Posterior cingulate gyrus (tissue), 11 donors: Measurements from ENCODE around the gene TMEM185B.
A peak's percentile ranks its signal among the peaks of the same experiment; 100 is the strongest.
"Not testable (repeated sequence)": the region's sequence is repeated elsewhere in the genome, so short reads cannot be mapped to it uniquely, and the experiment has no call there.

Experiments
- DNase-seq, 10 donors: peaks; one replicate each; pipeline versions ENCODE4 v3.0.0 to v3.0.0-alpha.2; 2020 to 2021; ENCODE audit warnings: mixed read lengths in 3 of 10
- intact Hi-C: fragments of 100-400 bp; cut with DNase I; formaldehyde crosslinking; loops from one replicate; pipeline ENCODE4 v1.15.1; 2023

TMEM185B gene

GRCh38 chr2:120218181-120218580 lies 5.0 kb downstream of the TMEM185B start:
- intact Hi-C loops = no loop called here
- DNase-seq = peak in 1 of 10 donors; percentile 40

- intact Hi-C loops = no loop called here
- peak in 1 of 10 donors; percentile 15 for DNase-seq
Measured at GRCh38 chr2:120210270-120210693, 12.9 kb downstream of the TMEM185B start.

GRCh38 chr2:120209427-120210269 lies 13.6 kb downstream of the TMEM185B start:
- peak in 1 of 10 donors; percentile 47 for DNase-seq
- intact Hi-C loops = no loop called here

- peak in 1 of 10 donors; percentile 63 for DNase-seq
- intact Hi-C loops = no loop called here
Measured at GRCh38 chr2:120208381-120209353, 14.5 kb downstream of the TMEM185B start.

- peak in 2 of 10 donors; percentile 53 to 70 for DNase-seq
- intact Hi-C loops = no loop called here
Measured at GRCh38 chr2:120206022-120206581, 17.1 kb downstream of the TMEM185B start.

- DNase-seq = peak in 2 of 10 donors; percentile 62 to 72
- intact Hi-C loops = no loop called here
Measured at GRCh38 chr2:120204945-120205670, 18.1 kb downstream of the TMEM185B start.

GRCh38 chr2:120204417-120204816 lies 18.8 kb downstream of the TMEM185B start:
- DNase-seq = peak in 2 of 10 donors; percentile 19 to 35
- intact Hi-C loops = no loop called here

- intact Hi-C loops = no loop called here
- DNase-seq = peak in 2 of 10 donors; percentile 19 to 53
Measured at GRCh38 chr2:120204022-120204405, 19.2 kb downstream of the TMEM185B start.

GRCh38 chr2:120203251-120204021 lies 19.8 kb downstream of the TMEM185B start:
- peak in 1 of 10 donors; percentile 79 for DNase-seq
- intact Hi-C loops = no loop called here

- peak in 1 of 10 donors; percentile 55 for DNase-seq
- intact Hi-C loops = not testable (repeated sequence)
Measured at GRCh38 chr2:120199817-120200459, 23.3 kb downstream of the TMEM185B start.

- DNase-seq = no peak
- intact Hi-C loops = no loop called here
Measured at GRCh38 chr2:120195553-120195952, 27.6 kb downstream of the TMEM185B start.

- intact Hi-C loops = no loop called here
- no peak for DNase-seq
Measured at GRCh38 chr2:120192280-120192679, 30.9 kb downstream of the TMEM185B start.

- DNase-seq = no peak
- intact Hi-C loops = no loop called here
Measured at GRCh38 chr2:120189189-120189588, 34.0 kb downstream of the TMEM185B start.

GRCh38 chr2:120182019-120182560 lies 41.1 kb downstream of the TMEM185B start:
- no peak for DNase-seq
- intact Hi-C loops = no loop called here

- DNase-seq = no peak
- intact Hi-C loops = no loop called here
Measured at GRCh38 chr2:120180066-120180465, 43.1 kb downstream of the TMEM185B start.

GRCh38 chr2:120179396-120179795 lies 43.8 kb downstream of the TMEM185B start:
- intact Hi-C loops = loop anchor here (5.0 kb wide), 2 partner anchors 133 to 477 kb away; no protein-coding TSS in a partner anchor
- peak in 1 of 10 donors; percentile 20 for DNase-seq

- intact Hi-C loops = loop anchor here (5.0 kb wide), 2 partner anchors 134 to 476 kb away; no protein-coding TSS in a partner anchor
- no peak for DNase-seq
Measured at GRCh38 chr2:120177973-120178372, 45.2 kb downstream of the TMEM185B start.

GRCh38 chr2:120177001-120177621 lies 46.1 kb downstream of the TMEM185B start:
- intact Hi-C loops = loop anchor here (5.0 kb wide), 2 partner anchors 135 to 475 kb away; no protein-coding TSS in a partner anchor
- DNase-seq = peak in 1 of 10 donors; percentile 81
